B cell (primary cell): ENCODE measurements around the gene BCL2. TPM values are rescaled to one million over a fixed set of nuclear protein-coding genes. Genes with fewer than 3 reads are reported as not detected.

Source experiments
- ATAC-seq: fragments of 200-7000 bp; cut with Tn5 transposase; one replicate; pipeline ENCODE4 v1.10.0; 2021; ENCODE audit warnings: low read depth, mild to moderate bottlenecking, moderate number of reproducible peaks, moderate library complexity
- CTCF ChIA-PET: fragments of 350-600 bp; sonication (Branson Sonifier 250); formaldehyde crosslinking; loops from one replicate; lab custom pipeline; 2021; ENCODE audit warnings: antibody characterized with exemption, inconsistent platforms; lab: Charles Lee
- POLR2A ChIA-PET: fragments of 350-600 bp; sonication (Branson Sonifier 250); formaldehyde crosslinking; loops from one replicate; lab custom pipeline; 2021; ENCODE audit warnings: antibody characterized with exemption; lab: Charles Lee
- DNase-seq: peaks from one replicate; pipeline ENCODE4 v3.0.0; 2013
- H2AFZ ChIP-seq: 2 replicates; pipeline ENCODE4 v1.6.1; 2012; ENCODE audit warnings: mild to moderate bottlenecking, low read depth, low read length; ENCODE audit not compliant: insufficient read depth, poor library complexity, severe bottlenecking
- H3K27ac ChIP-seq, 2 donors: 1 replicate in 1 of 2; 2 replicates in 1 of 2; pipeline ENCODE4 v1.5.1; 2012 to 2013; ENCODE audit warnings: low read length in 2 of 2, mild to moderate bottlenecking in 2 of 2, moderate library complexity in 1 of 2
- H3K27me3 ChIP-seq, 4 experiments: fragments of 200-600 bp in 1 of 4; sonication (generic) in 1 of 4; replicated peaks in 1 of 4; 1 replicate in 2 of 4; 2 replicates in 2 of 4; pipeline versions ENCODE4 v1.6.1 to v1.7.0; 2013 to 2016; ENCODE audit warnings: low read length in 3 of 4, mild to moderate bottlenecking in 2 of 4, mixed read lengths in 1 of 4, moderate library complexity in 1 of 4; ENCODE audit not compliant: insufficient read depth in 4 of 4, control insufficient read depth in 3 of 4; ENCODE audit errors: control extremely low read depth in 1 of 4
- H3K36me3 ChIP-seq, 2 experiments: replicated peaks in 1 of 2; 1 replicate in 1 of 2; 2 replicates in 1 of 2; pipeline versions ENCODE4 v1.6.1 to v1.7.1; 2013; ENCODE audit warnings: low read length in 1 of 2; ENCODE audit not compliant: insufficient read depth in 2 of 2, control insufficient read depth in 1 of 2; ENCODE audit errors: control extremely low read depth in 1 of 2, extremely low read depth in 1 of 2
- H3K4me1 ChIP-seq, 2 donors: fragments of 200-600 bp in 1 of 2; sonication (generic) in 1 of 2; 1 replicate in 1 of 2; 2 replicates in 1 of 2; pipeline versions ENCODE4 v1.5.1 to v1.6.1; 2013 to 2017; ENCODE audit warnings: low read length in 2 of 2; ENCODE audit not compliant: control insufficient read depth in 2 of 2, insufficient read depth in 2 of 2
- H3K4me2 ChIP-seq: replicated peaks from 2 replicates; pipeline ENCODE3; 2012; ENCODE audit warnings: mild to moderate bottlenecking, low read depth, low read length; ENCODE audit not compliant: poor library complexity, severe bottlenecking
- H3K4me3 ChIP-seq, 5 experiments: fragments of 200-600 bp in 1 of 5; sonication (generic) in 1 of 5; 1 replicate in 3 of 5; 2 replicates in 2 of 5; pipeline versions ENCODE4 v1.5.1 to v1.7.0; 2011 to 2016; ENCODE audit warnings: low read length in 4 of 5, mild to moderate bottlenecking in 4 of 5, low read depth in 2 of 5, control low read depth in 1 of 5, moderate library complexity in 1 of 5; ENCODE audit not compliant: insufficient read depth in 1 of 5; ENCODE audit errors: control extremely low read depth in 1 of 5, extremely low read depth in 1 of 5
- H3K79me2 ChIP-seq: fragments of 200-600 bp; sonication (generic); one replicate; pipeline ENCODE4 v1.6.0; 2016; ENCODE audit warnings: low read length; ENCODE audit not compliant: control insufficient read depth, insufficient read depth
- H3K9ac ChIP-seq: fragments of 200-600 bp; sonication (generic); 2 replicates; pipeline ENCODE4 v1.6.1; 2017; ENCODE audit warnings: mild to moderate bottlenecking, low read length, moderate library complexity
- H3K9me3 ChIP-seq, 3 donors: one replicate each; pipeline versions ENCODE4 v1.6.1 to v1.7.1; 2013; ENCODE audit warnings: low read length in 2 of 3; ENCODE audit not compliant: control insufficient read depth in 2 of 3, insufficient read depth in 1 of 3; ENCODE audit errors: control extremely low read depth in 1 of 3
- H4K20me1 ChIP-seq: 2 replicates; pipeline ENCODE4 v1.6.0; 2012; ENCODE audit warnings: mild to moderate bottlenecking, low read length; ENCODE audit not compliant: insufficient read depth, control insufficient read depth, poor library complexity, severe bottlenecking
- H3K27ac Mint-ChIP-seq: one replicate; pipeline ENCODE4 v1.8.0; 2021; ENCODE audit warnings: mixed read lengths
- H3K27me3 Mint-ChIP-seq: one replicate; pipeline ENCODE4 v1.8.0; 2021; ENCODE audit warnings: mixed read lengths
- H3K4me1 Mint-ChIP-seq: one replicate; pipeline ENCODE4 v1.8.0; 2021; ENCODE audit warnings: mixed read lengths
- H3K4me3 Mint-ChIP-seq: one replicate; pipeline ENCODE4 v1.8.0; 2021; ENCODE audit warnings: mixed read lengths
- H3K9me3 Mint-ChIP-seq: one replicate; pipeline ENCODE4 v1.8.0; 2022; ENCODE audit warnings: mixed read lengths; ENCODE audit not compliant: insufficient read depth
- EZH2 ChIP-seq: IDR thresholded peaks from 2 replicates; pipeline ENCODE4 v1.6.1; 2012; ENCODE audit warnings: borderline replicate concordance, low read depth, mild to moderate bottlenecking, moderate library complexity, low read length; ENCODE audit not compliant: insufficient read depth, poor library complexity, severe bottlenecking
- WGBS: methylation state at CpG from one replicate; pipeline ENCODE4 v1.1.5; 2013; ENCODE audit warnings: missing lambda C conversion rate; ENCODE audit not compliant: insufficient coverage; 5-methylcytosine and 5-hydroxymethylcytosine counted together
- intact Hi-C: fragments of 100-400 bp; cut with micrococcal nuclease; formaldehyde crosslinking; loops from one replicate; pipeline ENCODE4 v1.10.0; 2022
- polyA plus RNA-seq: library from polyadenylated mRNA; depleted of rRNA; stranded (reverse); fragments of >200 nt; gene quantifications from 2 replicates; pipeline ENCODE4 v1.2.3, GENCODE V29; 2012
- total RNA-seq, 2 donors: library from RNA; stranded (reverse); fragments of 120-200 nt in 1 of 2; gene quantifications; 1 replicate in 1 of 2; 2 replicates in 1 of 2; pipeline versions ENCODE4 v1.2.3 to v1.2.4, GENCODE V29; 2013 to 2022
- TF ChIP-seq, protein P1 (sequence below): fragments of 200-600 bp; IDR thresholded peaks from one replicate; pipeline ENCODE4 v1.8.0; 2022; ENCODE audit warnings: antibody characterized with exemption, mild to moderate bottlenecking

BCL2 gene
- total and polyA plus RNA-seq, 2 donors (not counting 1 experiment from before 2014, with no cell fraction given), result 27.6 to 144 TPM

DNA sequence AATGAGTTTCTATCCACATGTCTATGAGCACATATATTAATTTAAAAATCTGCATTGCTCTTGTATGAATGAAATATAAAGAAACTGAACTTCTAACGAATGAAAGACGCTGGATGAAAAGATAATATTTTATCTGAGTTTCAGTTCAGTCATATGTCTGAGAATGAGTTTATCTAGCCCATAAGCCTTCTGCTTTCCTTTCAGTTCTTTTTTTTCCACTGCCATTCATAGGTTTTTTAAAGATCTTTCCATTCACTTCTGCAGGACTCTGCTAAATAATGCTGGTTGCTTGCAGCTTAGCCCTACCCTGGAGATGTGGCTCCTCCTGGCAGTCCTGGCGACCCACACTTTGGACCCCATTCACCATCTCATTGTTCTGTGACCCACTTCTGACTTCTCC, 109.0 kb downstream of the BCL2 start:
- no peaks in the 10 kb centered on the region for H3K9me3 Mint-ChIP-seq
- Histone ChIP-seq H3K27ac (peak overlapping the region in 1 of 2 donors; percentile 15), H3K4me3 (no peak overlapping the region), H4K20me1 (peaks cover 18% of the 10 kb centered on the region), H3K4me2 (peak overlapping the region; percentile 9), H3K27me3 (no peaks in the 10 kb centered on the region), H3K79me2 (peaks cover 95% of the 10 kb centered on the region), H3K4me1 (peaks cover 44 to 59% of the 10 kb centered on the region in 2 donors), H3K36me3 (peaks cover 0 to 2% of the 10 kb centered on the region in 2 experiments), H2AFZ (no peak overlapping the region), H3K9me3 (no peaks in the 10 kb centered on the region), H3K9ac (no peak overlapping the region)
- no peak for ATAC-seq
- DNase-seq, result no peak
- H3K27me3 Mint-ChIP-seq, result no peaks in the 10 kb centered on the region
- intact Hi-C loops, result no loop called here
- peak overlapping the region; percentile 62 for H3K27ac Mint-ChIP-seq
- 82% methylated on average over 1 of the region's 3 CpGs for WGBS
- peaks cover 75% of the 10 kb centered on the region for H3K4me1 Mint-ChIP-seq
- TF ChIP-seq, protein P1, sequence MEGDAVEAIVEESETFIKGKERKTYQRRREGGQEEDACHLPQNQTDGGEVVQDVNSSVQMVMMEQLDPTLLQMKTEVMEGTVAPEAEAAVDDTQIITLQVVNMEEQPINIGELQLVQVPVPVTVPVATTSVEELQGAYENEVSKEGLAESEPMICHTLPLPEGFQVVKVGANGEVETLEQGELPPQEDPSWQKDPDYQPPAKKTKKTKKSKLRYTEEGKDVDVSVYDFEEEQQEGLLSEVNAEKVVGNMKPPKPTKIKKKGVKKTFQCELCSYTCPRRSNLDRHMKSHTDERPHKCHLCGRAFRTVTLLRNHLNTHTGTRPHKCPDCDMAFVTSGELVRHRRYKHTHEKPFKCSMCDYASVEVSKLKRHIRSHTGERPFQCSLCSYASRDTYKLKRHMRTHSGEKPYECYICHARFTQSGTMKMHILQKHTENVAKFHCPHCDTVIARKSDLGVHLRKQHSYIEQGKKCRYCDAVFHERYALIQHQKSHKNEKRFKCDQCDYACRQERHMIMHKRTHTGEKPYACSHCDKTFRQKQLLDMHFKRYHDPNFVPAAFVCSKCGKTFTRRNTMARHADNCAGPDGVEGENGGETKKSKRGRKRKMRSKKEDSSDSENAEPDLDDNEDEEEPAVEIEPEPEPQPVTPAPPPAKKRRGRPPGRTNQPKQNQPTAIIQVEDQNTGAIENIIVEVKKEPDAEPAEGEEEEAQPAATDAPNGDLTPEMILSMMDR, result no peak
- ChIA-PET POLR2A (interaction anchor here (0.7 kb wide), 1 partner anchor 50 kb away, joined by 3 read pairs; no protein-coding TSS in a partner anchor), CTCF (no interaction called here)
- H3K4me3 Mint-ChIP-seq, result no peak overlapping the region

DNA sequence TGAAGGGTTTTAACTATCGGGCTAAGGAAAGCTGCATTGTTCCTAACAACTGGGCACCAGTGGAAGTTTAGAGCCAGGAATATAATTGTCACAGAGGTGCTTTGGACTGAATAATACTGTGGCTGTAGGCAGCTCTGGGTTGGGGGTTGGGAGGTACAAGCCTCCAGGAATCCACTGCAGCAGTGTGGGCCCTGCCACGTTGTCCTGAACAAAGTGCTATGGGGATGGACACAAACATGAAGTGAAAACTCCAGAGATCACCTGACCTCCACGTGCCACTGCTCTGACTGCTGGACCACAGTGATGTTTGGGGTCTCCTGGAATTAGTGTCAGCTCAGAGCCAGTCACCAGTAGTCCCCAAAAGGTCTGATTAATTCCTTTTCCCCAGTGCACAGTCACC, 110.9 kb downstream of the BCL2 start:
- Histone ChIP-seq H4K20me1 (peaks cover 18% of the 10 kb centered on the region), H3K36me3 (peaks cover 0 to 2% of the 10 kb centered on the region in 2 experiments), H3K4me3 (no peak overlapping the region), H2AFZ (no peak overlapping the region), H3K9ac (no peak overlapping the region), H3K4me1 (peaks cover 58 to 64% of the 10 kb centered on the region in 2 donors), H3K27ac (peak overlapping the region in 1 of 2 donors; percentile 48), H3K27me3 (no peaks in the 10 kb centered on the region), H3K9me3 (no peaks in the 10 kb centered on the region), H3K79me2 (peaks cover 96% of the 10 kb centered on the region), H3K4me2 (peak overlapping the region; percentile 58)
- Mint-ChIP-seq H3K4me3 (no peak overlapping the region), H3K4me1 (peaks cover 82% of the 10 kb centered on the region), H3K27me3 (no peaks in the 10 kb centered on the region), H3K27ac (peak overlapping the region; percentile 33), H3K9me3 (no peaks in the 10 kb centered on the region)
- ATAC-seq, result no peak
- ChIA-PET CTCF (interaction anchor here (0.7 to 1.5 kb wide), 2 partner anchors 77 to 109 kb away, joined by 3 to 4 read pairs; no protein-coding TSS in a partner anchor), POLR2A (no interaction called here)
- WGBS, result 86% methylated on average over 2 of the region's 3 CpGs
- TF ChIP-seq, protein P1, result no peak
- TF ChIP-seq EZH2, result no peak
- no peak for DNase-seq
- intact Hi-C loops, result loop anchor here (5.0 kb wide), 2 partner anchors 34 to 109 kb away; partner anchors contain the start of gene BCL2
